GM21723 (cell line): ENCODE results near the gene AKAP13.
"Not testable (repeated sequence)": the region's sequence is repeated elsewhere in the genome, so short reads cannot be mapped to it uniquely, and the experiment has no call there.

Experiments used
- ATAC-seq: cut with Tn5 transposase; IDR thresholded peaks from one replicate; pipeline ENCODE4 v1.9.1; 2021; ENCODE audit warnings: mild to moderate bottlenecking, moderate library complexity; ENCODE audit not compliant: unreplicated experiment

AKAP13 gene

GRCh38 chr15:85430406-85431204 is 50.2 kb downstream of the AKAP13 start:
- ATAC-seq: peak; percentile 99

GRCh38 chr15:85439996-85440395 is 59.6 kb downstream of the AKAP13 start:
- ATAC-seq: no peak

- ATAC-seq: peak; percentile 54
These were observed 60.0 kb downstream of the AKAP13 start for GRCh38 chr15:85440451-85440850.

- ATAC-seq: not testable (repeated sequence)
These were observed 61.5 kb downstream of the AKAP13 start for GRCh38 chr15:85441854-85442253.

GRCh38 chr15:85443046-85443445 is 62.6 kb downstream of the AKAP13 start:
- peak; percentile 57 for ATAC-seq

GRCh38 chr15:85443593-85444087 is 63.2 kb downstream of the AKAP13 start:
- ATAC-seq: peak; percentile 72

GRCh38 chr15:85444122-85444745 is 63.8 kb downstream of the AKAP13 start:
- no peak for ATAC-seq

GRCh38 chr15:85445361-85445760 is 65.0 kb downstream of the AKAP13 start:
- ATAC-seq: no peak

- no peak for ATAC-seq
These were observed 70.8 kb downstream of the AKAP13 start for GRCh38 chr15:85451099-85451700.

GRCh38 chr15:85452436-85452835 is 72.0 kb downstream of the AKAP13 start:
- ATAC-seq: no peak

- ATAC-seq: no peak
These were observed 72.9 kb downstream of the AKAP13 start for GRCh38 chr15:85453144-85453872.

- ATAC-seq: no peak
These were observed 74.0 kb downstream of the AKAP13 start for GRCh38 chr15:85454403-85454802.

GRCh38 chr15:85455891-85456290 is 75.5 kb downstream of the AKAP13 start:
- no peak for ATAC-seq

- ATAC-seq: peak; percentile 33
These were observed 76.4 kb downstream of the AKAP13 start for GRCh38 chr15:85456798-85457197.

- ATAC-seq: peak; percentile 81
These were observed 77.1 kb downstream of the AKAP13 start for GRCh38 chr15:85457392-85457968.

- no peak for ATAC-seq
These were observed 78.4 kb downstream of the AKAP13 start for GRCh38 chr15:85458764-85459163.

GRCh38 chr15:85462029-85462428 is 81.6 kb downstream of the AKAP13 start:
- no peak for ATAC-seq

GRCh38 chr15:85463276-85463892 is 83.0 kb downstream of the AKAP13 start:
- ATAC-seq: no peak

GRCh38 chr15:85463976-85464375 is 83.6 kb downstream of the AKAP13 start:
- no peak for ATAC-seq

GRCh38 chr15:85464471-85464870 is 84.1 kb downstream of the AKAP13 start:
- no peak for ATAC-seq
